ENCODE data around the gene WDR38. TPM values are rescaled to one million over a fixed set of nuclear protein-coding genes. Genes with fewer than 3 reads are reported as not detected.
A peak's percentile ranks its signal among the peaks of the same experiment; 100 is the strongest.

WDR38 gene
- polyA plus RNA-seq, 1 donor (not counting 4 experiments of a cell fraction or from before 2014, with no cell fraction given), result not detected

DNA sequence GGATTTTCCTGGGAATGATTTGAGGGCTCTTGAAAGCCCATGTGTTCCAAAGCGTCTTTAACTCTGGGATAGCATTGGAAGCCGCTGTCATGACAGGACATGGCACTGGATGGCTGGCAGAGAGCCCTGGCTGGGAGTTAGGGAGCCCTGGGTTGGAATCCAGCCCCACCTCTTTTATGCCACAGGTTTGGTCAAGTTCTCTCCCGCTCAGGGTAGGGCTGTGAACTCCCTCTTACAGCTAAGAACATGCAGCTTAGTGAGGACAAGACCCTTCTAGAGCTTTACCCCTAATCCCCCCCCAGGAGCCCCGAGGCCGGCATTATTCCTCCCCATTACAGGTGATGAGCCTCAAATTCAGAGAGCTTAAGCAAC lies 39.1 kb upstream of the WDR38 start:
- H3K4me1 ChIP-seq (ENCODE audit: control insufficient read depth, extremely low read depth, insufficient read depth, low read length), result peaks cover 60% of the 10 kb centered on the region
- FAIRE-seq (peak; percentile 84), DNase-seq (ENCODE audit: low read depth, low spot score) (no peak)
- no peaks in the 10 kb centered on the region for H3K9me1 ChIP-seq (ENCODE audit: control insufficient read depth, extremely low read depth, insufficient read depth, low read length)
- H3K36me3 ChIP-seq (ENCODE audit: control insufficient read depth in 2 of 2, extremely low read depth in 1 of 2, insufficient read depth in 2 of 2, low read length in 2 of 2), result no peaks in the 10 kb centered on the region
- no peaks in the 10 kb centered on the region for H3K9me3 ChIP-seq (ENCODE audit: control insufficient read depth, low read depth, low read length)
- no peaks in the 10 kb centered on the region for H3K79me2 ChIP-seq (ENCODE audit: control insufficient read depth, insufficient read depth, low read length)
- H3K27ac ChIP-seq (ENCODE audit: control insufficient read depth, insufficient read depth, low read length), result no peak overlapping the region
- H3K27me3 ChIP-seq (ENCODE audit: control insufficient read depth, extremely low read depth, insufficient read depth, low read length), result no peaks in the 10 kb centered on the region
- TF ChIP-seq, protein P1, sequence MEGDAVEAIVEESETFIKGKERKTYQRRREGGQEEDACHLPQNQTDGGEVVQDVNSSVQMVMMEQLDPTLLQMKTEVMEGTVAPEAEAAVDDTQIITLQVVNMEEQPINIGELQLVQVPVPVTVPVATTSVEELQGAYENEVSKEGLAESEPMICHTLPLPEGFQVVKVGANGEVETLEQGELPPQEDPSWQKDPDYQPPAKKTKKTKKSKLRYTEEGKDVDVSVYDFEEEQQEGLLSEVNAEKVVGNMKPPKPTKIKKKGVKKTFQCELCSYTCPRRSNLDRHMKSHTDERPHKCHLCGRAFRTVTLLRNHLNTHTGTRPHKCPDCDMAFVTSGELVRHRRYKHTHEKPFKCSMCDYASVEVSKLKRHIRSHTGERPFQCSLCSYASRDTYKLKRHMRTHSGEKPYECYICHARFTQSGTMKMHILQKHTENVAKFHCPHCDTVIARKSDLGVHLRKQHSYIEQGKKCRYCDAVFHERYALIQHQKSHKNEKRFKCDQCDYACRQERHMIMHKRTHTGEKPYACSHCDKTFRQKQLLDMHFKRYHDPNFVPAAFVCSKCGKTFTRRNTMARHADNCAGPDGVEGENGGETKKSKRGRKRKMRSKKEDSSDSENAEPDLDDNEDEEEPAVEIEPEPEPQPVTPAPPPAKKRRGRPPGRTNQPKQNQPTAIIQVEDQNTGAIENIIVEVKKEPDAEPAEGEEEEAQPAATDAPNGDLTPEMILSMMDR (optimal IDR thresholded peaks at IDR 0.05 in 1 of 3, IDR thresholded peaks at IDR 0.05 in 1 of 3, conservative IDR thresholded peaks at IDR 0.05 in 1 of 3; ENCODE audit: extremely low read depth in 1 of 3, insufficient read depth in 2 of 3, low read length in 3 of 3), result no peak
- TF ChIP-seq EZH2 (IDR thresholded peaks at IDR 0.05; ENCODE audit: low read length), result no peak
- peak overlapping the region; percentile 65 for H3K4me2 ChIP-seq (ENCODE audit: control insufficient read depth, extremely low read depth, insufficient read depth, low read depth, low read length)
- no peaks in the 10 kb centered on the region for H4K20me1 ChIP-seq (ENCODE audit: control insufficient read depth, extremely low read depth, insufficient read depth, low read length)
- no peak overlapping the region for H3K9ac ChIP-seq (ENCODE audit: control insufficient read depth, extremely low read depth, insufficient read depth, low read length)
- H3K4me3 ChIP-seq (ENCODE audit: control insufficient read depth in 2 of 3, extremely low read depth in 1 of 3, insufficient read depth in 2 of 3, low read depth in 1 of 3, low read length in 3 of 3), result no peak overlapping the region
- H2AFZ ChIP-seq (ENCODE audit: control insufficient read depth, low read length), result no peak overlapping the region
- dilution Hi-C loops (cut with MboI; ENCODE audit: extremely low pct_ligation_motif_present, low sequenced_read_pairs), result no loop called here

DNA sequence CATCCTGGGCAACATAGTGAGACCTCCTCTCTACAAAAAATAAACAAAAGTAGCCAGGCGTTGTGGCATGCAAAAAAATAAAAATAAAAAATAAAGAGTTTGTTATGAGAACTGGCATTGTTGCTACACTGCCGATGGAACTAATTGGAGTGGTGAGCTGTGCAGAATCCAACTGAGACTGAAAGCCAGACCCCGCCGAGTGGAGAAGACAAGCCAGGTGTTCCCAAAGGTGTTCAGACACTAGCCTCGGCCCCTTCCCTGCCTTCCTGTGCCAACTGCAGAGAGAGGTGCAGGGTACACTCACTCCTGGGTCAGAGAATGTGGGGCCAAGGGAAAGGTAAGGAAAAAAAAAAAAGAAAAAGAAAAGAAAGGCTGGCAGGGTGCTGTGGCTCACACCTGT lies 37.7 kb upstream of the WDR38 start:
- H3K4me2 ChIP-seq (ENCODE audit: control insufficient read depth, extremely low read depth, insufficient read depth, low read depth, low read length), result no peak overlapping the region
- H3K4me3 ChIP-seq (ENCODE audit: control insufficient read depth in 2 of 3, extremely low read depth in 1 of 3, insufficient read depth in 2 of 3, low read depth in 1 of 3, low read length in 3 of 3), result no peak overlapping the region
- no peak overlapping the region for H3K9ac ChIP-seq (ENCODE audit: control insufficient read depth, extremely low read depth, insufficient read depth, low read length)
- H3K9me1 ChIP-seq (ENCODE audit: control insufficient read depth, extremely low read depth, insufficient read depth, low read length), result no peaks in the 10 kb centered on the region
- no peak overlapping the region for H3K27ac ChIP-seq (ENCODE audit: control insufficient read depth, insufficient read depth, low read length)
- H4K20me1 ChIP-seq (ENCODE audit: control insufficient read depth, extremely low read depth, insufficient read depth, low read length), result no peaks in the 10 kb centered on the region
- dilution Hi-C loops (cut with MboI; ENCODE audit: extremely low pct_ligation_motif_present, low sequenced_read_pairs), result no loop called here
- no peaks in the 10 kb centered on the region for H3K27me3 ChIP-seq (ENCODE audit: control insufficient read depth, extremely low read depth, insufficient read depth, low read length)
- peaks cover 61% of the 10 kb centered on the region for H3K4me1 ChIP-seq (ENCODE audit: control insufficient read depth, extremely low read depth, insufficient read depth, low read length)
- no peaks in the 10 kb centered on the region for H3K36me3 ChIP-seq (ENCODE audit: control insufficient read depth in 2 of 2, extremely low read depth in 1 of 2, insufficient read depth in 2 of 2, low read length in 2 of 2)
- FAIRE-seq (no peak), DNase-seq (ENCODE audit: low read depth, low spot score) (no peak)
- no peak overlapping the region for H2AFZ ChIP-seq (ENCODE audit: control insufficient read depth, low read length)
- H3K79me2 ChIP-seq (ENCODE audit: control insufficient read depth, insufficient read depth, low read length), result no peaks in the 10 kb centered on the region
- TF ChIP-seq EZH2 (IDR thresholded peaks at IDR 0.05; ENCODE audit: low read length), result no peak
- TF ChIP-seq, protein P1 (optimal IDR thresholded peaks at IDR 0.05 in 1 of 3, IDR thresholded peaks at IDR 0.05 in 1 of 3, conservative IDR thresholded peaks at IDR 0.05 in 1 of 3; ENCODE audit: extremely low read depth in 1 of 3, insufficient read depth in 2 of 3, low read length in 3 of 3), result no peak
- no peaks in the 10 kb centered on the region for H3K9me3 ChIP-seq (ENCODE audit: control insufficient read depth, low read depth, low read length)

All from keratinocyte (primary cell).